EL (cell line): Measurements from ENCODE around the gene KIF17.

Source experiments
- DNase-seq: peaks from one replicate; pipeline ENCODE4 v3.0.0-alpha.2; 2016

Gene KIF17

GRCh38 chr1:20709868-20710267 is 7.9 kb downstream of the KIF17 start:
- no peak for DNase-seq

GRCh38 chr1:20708891-20709290 is 8.9 kb downstream of the KIF17 start:
- no peak for DNase-seq

DNA sequence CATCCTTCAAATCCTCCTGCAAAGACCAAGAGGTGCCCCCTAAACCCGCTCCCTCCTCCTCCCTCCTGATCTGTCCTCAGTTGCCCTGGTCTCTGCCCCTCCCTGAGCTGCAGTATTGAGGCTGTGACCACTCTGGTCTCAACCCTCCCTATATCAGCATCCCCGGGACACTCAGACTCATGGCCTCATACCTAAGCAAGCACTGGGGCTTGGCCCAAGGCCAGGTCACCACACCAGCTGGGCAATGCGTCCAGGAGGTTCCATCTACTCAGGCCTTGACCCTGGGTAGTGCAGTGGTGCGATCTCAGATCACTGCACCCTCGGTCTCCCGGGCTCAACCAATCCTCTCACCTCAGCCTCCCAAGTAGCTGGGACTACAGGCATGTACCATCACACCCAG is 9.8 kb downstream of the KIF17 start:
- DNase-seq = no peak

DNA sequence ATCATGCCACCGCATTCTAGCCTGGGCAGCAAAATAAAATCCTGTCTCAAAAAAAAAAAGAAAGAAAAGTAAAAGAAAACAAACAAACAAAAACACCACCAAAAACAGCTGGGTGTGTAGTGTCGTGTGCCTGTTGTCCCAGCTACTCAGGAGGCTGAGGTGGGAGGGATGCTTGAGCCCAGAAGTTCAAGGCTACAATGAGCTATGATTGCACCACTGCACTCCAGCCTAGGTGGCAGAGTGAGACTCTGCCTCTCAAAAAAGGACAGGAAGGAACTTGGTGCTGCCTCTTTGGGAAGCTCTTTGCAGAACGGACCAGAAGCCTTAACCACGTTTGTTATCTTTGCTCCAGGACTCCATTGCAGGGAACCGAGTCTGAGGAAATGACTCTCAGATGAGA is 11.0 kb downstream of the KIF17 start:
- no peak for DNase-seq

- DNase-seq = no peak
Observed at GRCh38 chr1:20705203-20705755, 12.5 kb downstream of the KIF17 start.

DNA sequence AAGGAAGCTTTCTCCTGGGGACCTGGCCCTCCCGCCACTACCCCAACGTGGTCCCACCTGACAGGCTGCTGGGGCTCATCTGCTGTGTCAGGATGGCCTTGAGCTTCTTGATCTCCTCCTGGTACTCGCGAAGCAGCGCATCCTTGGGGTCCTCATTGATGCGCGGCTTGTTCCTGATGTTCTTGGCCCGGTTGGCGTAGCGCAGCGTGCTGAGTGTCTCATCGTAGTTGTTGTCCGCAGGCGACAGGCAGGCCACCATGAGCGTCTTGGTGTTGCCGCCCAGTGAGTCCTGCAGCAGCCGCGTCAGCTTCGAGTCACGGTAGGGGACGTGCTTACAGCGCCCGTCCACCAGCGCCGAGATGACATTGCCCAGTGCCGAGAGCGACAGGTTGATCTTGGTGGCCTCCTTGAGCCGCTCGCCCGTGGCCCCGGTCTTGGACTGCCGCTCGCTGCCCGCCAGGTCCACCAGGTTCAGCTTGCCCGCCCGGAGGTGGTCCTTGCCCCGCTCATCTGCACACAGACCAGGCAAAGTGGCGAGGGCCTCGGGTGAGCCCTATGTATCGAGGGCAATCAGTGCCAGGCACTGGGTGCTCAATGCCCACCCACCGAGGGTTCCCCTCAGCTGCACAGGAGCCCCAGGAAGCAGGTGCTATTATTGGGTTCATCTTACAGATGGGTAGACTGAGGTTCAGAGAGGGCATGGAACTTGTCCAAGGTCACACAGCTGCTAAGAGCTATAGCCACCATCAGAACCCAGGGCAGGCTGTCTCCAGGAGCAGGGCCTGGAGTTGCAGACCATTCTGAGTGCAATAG is 13.2 kb downstream of the KIF17 start:
- DNase-seq = no peak

- DNase-seq = no peak
Observed at GRCh38 chr1:20703124-20703756, 14.6 kb downstream of the KIF17 start.

- peak; percentile 29 for DNase-seq
Observed at GRCh38 chr1:20702416-20702815, 15.4 kb downstream of the KIF17 start.

- no peak for DNase-seq
Observed at GRCh38 chr1:20701847-20702246, 16.0 kb downstream of the KIF17 start.

DNA sequence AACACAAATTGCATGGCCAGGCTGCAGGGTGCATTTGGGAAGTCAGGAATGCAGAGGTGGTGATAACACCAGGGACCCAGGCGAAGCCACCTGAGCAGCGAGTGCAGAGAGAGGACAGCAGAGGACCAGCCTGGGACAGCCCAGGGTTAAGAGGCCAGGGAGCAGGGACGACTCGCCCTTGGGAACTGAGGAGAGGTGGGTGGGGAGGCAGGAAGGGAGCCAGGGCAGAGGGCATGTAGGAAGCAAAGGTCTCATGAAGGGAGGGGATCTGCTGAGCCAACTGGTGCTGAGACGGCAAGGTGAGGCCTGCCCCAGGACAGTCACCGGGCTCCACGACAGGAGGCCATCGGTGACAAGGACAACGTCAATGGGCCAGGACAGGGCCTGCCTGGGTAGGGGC is 16.4 kb downstream of the KIF17 start:
- no peak for DNase-seq

DNA sequence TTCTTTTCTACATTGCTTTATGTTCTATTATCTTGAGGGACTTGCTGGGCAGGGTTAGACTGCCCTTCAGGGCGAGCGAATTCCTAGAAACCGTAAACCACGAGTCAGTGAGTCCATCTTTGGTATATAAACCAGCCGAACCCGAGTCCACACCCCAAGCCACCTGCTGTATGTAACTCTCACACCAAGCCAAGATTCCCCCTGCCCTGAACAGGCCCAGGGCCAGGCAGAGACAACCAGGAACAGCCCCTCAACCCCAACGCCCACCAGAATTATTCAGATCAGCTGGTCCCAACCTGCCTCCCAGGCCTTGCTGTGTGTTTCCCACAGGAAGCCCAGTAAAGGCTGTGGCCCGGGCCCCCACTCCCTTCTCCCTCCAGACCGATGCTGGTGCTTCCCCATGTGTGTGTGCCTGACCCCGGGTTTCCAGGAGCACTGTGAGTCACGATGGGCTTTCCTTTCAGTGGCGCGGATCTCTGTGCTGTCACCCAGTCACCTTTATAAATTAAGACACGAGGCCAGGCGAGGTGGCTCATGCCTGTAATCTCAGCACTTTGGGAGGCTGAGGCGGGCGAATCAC is 17.1 kb downstream of the KIF17 start:
- DNase-seq = no peak

GRCh38 chr1:20699558-20699957 is 18.2 kb downstream of the KIF17 start:
- no peak for DNase-seq

DNA sequence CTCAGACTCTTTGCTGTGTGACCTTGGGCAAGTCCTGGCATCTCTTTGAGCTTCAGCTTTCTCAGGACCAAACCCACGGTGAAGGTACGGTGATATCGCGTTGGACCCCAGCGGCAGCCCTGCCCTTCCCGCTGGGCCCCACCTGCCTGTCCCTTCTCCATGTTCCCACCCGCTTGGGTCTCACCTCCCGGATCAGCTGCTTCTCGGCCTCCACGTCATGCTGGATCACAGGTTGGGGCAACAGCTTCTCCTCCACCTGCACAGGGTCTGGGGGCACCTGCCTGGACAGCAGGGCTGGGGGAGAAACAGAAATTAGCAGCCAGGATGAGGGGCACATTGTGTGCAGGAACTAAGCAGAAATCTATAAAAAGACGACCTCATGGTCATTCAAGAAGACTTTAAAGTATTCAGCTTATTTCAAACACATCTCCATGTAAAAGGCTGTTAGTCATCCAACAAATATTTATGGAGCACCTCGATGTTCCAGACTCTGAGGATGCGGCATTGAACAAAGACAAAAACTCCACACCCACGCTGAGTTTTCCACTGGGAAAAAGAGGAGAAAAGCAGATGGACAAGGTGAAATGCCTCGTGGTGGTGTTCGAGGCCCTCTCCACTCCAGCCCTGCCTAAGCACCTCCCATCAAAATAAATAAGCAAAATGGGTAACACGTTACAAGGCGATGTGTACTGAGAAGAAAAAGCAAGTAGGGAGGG is 19.5 kb downstream of the KIF17 start:
- DNase-seq = peak; percentile 84

- no peak for DNase-seq
Observed at GRCh38 chr1:20697563-20697962, 20.2 kb downstream of the KIF17 start.

DNA sequence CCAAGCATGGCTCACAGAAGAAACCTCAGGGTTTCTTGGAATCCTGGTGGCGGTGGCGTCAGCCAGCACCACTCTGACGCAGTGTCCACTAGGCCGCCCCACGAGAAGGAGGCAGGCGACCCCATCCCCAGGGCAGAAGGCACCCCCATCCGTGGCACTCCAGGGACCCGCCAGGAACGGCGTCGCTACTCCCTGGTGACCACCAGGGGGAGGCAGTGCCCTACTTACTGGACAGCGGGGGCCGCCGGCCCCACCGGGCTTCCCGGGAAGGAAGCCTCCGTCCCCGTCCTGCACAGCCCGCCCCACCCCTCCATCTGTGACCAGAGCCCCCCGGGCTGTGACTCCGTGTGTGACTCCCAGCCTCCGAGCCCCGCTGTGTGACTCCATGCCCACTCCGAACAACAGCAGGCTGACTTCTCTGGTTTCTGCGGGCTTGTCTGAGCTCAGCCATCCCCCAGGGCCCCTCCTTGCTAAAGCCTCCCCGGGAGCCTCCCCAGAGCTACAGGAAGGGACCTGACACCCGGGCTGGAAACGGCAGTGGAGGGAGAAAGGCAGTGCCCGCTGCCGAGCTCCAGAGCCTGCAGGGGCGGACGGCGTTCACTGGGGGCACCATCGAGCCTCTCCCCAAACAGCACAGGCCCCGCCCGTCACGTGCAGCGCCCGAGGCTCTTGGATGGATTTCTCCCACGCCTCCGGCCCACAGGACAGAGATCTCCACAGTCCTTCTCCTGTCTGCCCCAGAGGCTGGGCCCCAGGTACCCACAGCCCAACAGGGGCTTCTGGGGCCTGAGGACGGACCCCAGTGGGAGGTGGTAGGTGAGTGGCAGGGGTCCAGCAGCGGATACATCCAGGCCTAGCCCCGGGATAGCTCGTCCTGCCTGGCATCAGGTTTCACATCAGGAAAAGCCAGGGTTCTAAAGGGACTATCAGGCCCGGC is 21.1 kb downstream of the KIF17 start:
- DNase-seq = peak; percentile 98

GRCh38 chr1:20695515-20695914 is 22.3 kb downstream of the KIF17 start:
- DNase-seq = no peak

- DNase-seq = no peak
Observed at GRCh38 chr1:20693623-20694022, 24.2 kb downstream of the KIF17 start.

- DNase-seq = no peak
Observed at GRCh38 chr1:20691872-20692271, 25.9 kb downstream of the KIF17 start.

DNA sequence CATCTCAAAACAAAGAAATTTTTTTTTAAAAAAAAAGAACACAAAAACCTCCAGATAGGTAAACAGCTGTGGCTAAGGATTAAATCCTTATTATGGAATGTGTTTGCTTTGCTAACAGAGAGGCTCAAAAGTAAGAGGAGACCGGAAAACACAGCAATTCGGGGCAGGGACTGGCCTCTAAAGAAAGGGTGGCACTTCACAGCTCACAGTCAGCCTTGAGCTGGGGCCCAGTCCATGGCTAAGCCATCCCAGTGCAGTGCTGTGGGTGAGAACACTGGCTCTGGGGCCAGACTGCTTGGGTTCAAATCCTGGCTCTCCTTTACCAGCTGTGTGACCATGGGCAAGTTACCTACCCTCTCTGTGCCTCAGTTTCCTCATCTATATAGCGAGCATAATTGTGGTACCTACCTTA is 28.2 kb downstream of the KIF17 start:
- no peak for DNase-seq

- no peak for DNase-seq
Observed at GRCh38 chr1:20686883-20687725, 30.7 kb downstream of the KIF17 start.

GRCh38 chr1:20685741-20686140 is 32.1 kb downstream of the KIF17 start:
- DNase-seq = no peak
